SK-N-SH (cell line): ENCODE data around the gene CDK5RAP2. TPM values are rescaled to one million over a fixed set of nuclear protein-coding genes. Genes with fewer than 3 reads are reported as not detected.

Experiments used
- CTCF ChIA-PET: fragments of 300-600, 350-600 bp; formaldehyde crosslinking; extraction: SDS; loops from one replicate; lab custom pipeline; 2021; lab: Yijun Ruan, JAX
- POLR2A ChIA-PET: fragments of 350-600 bp; sonication (Branson Sonifier 250); formaldehyde crosslinking; extraction: SDS; loops from one replicate; lab custom pipeline; 2020; ENCODE audit warnings: antibody characterized with exemption, inconsistent platforms; lab: Yijun Ruan, JAX
- DNase-seq: peaks from one replicate; pipeline ENCODE4 v3.0.0; 2012
- H2AFZ ChIP-seq: fragments of 200-600 bp; sonication (generic); 2 replicates; pipeline ENCODE4 v1.8.1; 2016; ENCODE audit warnings: antibody characterized with exemption, mild to moderate bottlenecking, low read depth
- H3F3A ChIP-seq: fragments of 200-600 bp; sonication (generic); replicated peaks from 2 replicates; pipeline ENCODE3; 2016; ENCODE audit warnings: antibody characterized with exemption, mild to moderate bottlenecking; ENCODE audit not compliant: insufficient read depth
- H3K27ac ChIP-seq, 2 experiments: fragments of 200-500 bp in 1 of 2; fragments of 200-600 bp in 1 of 2; sonication (Bioruptor generic) in 1 of 2; sonication (generic), shearing (Covaris generic) in 1 of 2; 2 replicates each; pipeline versions ENCODE4 v1.5.1 to v1.6.1; 2014 to 2016; ENCODE audit warnings: low read depth in 2 of 2, inconsistent platforms in 1 of 2, low read length in 1 of 2, mild to moderate bottlenecking in 1 of 2, mixed read lengths in 1 of 2
- H3K27me3 ChIP-seq: fragments of 200-600 bp; sonication (generic), shearing (Covaris generic); 2 replicates; pipeline ENCODE4 v1.6.1; 2016; ENCODE audit warnings: mixed run types; ENCODE audit not compliant: insufficient read depth
- H3K36me3 ChIP-seq, 2 experiments: fragments of 200-500 bp in 1 of 2; fragments of 200-600 bp in 1 of 2; sonication (Bioruptor generic) in 1 of 2; sonication (generic) in 1 of 2; replicated peaks in 1 of 2; 2 replicates each; pipeline versions ENCODE3 to v1.5.1; 2014 to 2016; ENCODE audit warnings: low read length in 1 of 2, mild to moderate bottlenecking in 1 of 2; ENCODE audit not compliant: insufficient read depth in 2 of 2, control insufficient read depth in 1 of 2
- H3K4me1 ChIP-seq, 2 experiments: fragments of 200-500 bp in 1 of 2; fragments of 200-600 bp in 1 of 2; sonication (Bioruptor generic) in 1 of 2; sonication (generic), shearing (Covaris generic) in 1 of 2; 2 replicates each; pipeline versions ENCODE4 v1.5.1 to v1.6.1; 2014 to 2016; ENCODE audit warnings: low read depth in 1 of 2, low read length in 1 of 2, mixed run types in 1 of 2; ENCODE audit not compliant: insufficient read depth in 2 of 2, control insufficient read depth in 1 of 2
- H3K4me2 ChIP-seq: fragments of 200-600 bp; sonication (generic), shearing (Covaris generic); 2 replicates; pipeline ENCODE4 v1.6.1; 2017; ENCODE audit warnings: mixed run types
- H3K4me3 ChIP-seq, 2 experiments: fragments of 200-500 bp in 1 of 2; fragments of 200-600 bp in 1 of 2; sonication (Bioruptor generic) in 1 of 2; sonication (generic), shearing (Covaris generic) in 1 of 2; 2 replicates each; pipeline versions ENCODE4 v1.5.1 to v1.8.1; 2014 to 2016; ENCODE audit warnings: low read depth in 2 of 2, inconsistent platforms in 1 of 2, low read length in 1 of 2, mild to moderate bottlenecking in 1 of 2, mixed read lengths in 1 of 2, moderate library complexity in 1 of 2
- H3K79me2 ChIP-seq: fragments of 200-600 bp; sonication (generic); 2 replicates; pipeline ENCODE4 v1.8.1; 2017; ENCODE audit warnings: mild to moderate bottlenecking; ENCODE audit not compliant: insufficient read depth
- H3K9ac ChIP-seq: fragments of 200-600 bp; sonication (generic); 2 replicates; pipeline ENCODE4 v1.6.1; 2017; ENCODE audit warnings: mixed run types
- H3K9me2 ChIP-seq: fragments of 200-600 bp; sonication (generic); 2 replicates; pipeline ENCODE4 v1.6.1; 2017; ENCODE audit warnings: mixed run types
- H3K9me3 ChIP-seq: fragments of 200-600 bp; sonication (generic); 2 replicates; pipeline ENCODE4 v1.6.1; 2017; ENCODE audit warnings: mixed run types, mild to moderate bottlenecking, moderate library complexity
- H4K20me1 ChIP-seq: fragments of 200-600 bp; sonication (generic); 2 replicates; pipeline ENCODE4 v1.6.1; 2017; ENCODE audit warnings: mild to moderate bottlenecking, mixed run types; ENCODE audit not compliant: insufficient read depth
- CHD2 ChIP-seq: fragments of 150-350 bp; IDR thresholded peaks from 2 replicates; pipeline ENCODE4 v1.6.1; 2018; ENCODE audit warnings: low read length; ENCODE audit not compliant: partially characterized antibody
- ELF1 ChIP-seq: IDR thresholded peaks from 2 replicates; pipeline ENCODE4 v1.4.0; 2012
- FOSL2 ChIP-seq: IDR thresholded peaks from 2 replicates; pipeline ENCODE4 v1.4.0; 2012; ENCODE audit warnings: low read depth, mild to moderate bottlenecking, moderate library complexity, borderline replicate concordance
- FOXM1 ChIP-seq: IDR thresholded peaks from 2 replicates; pipeline ENCODE4 v1.4.0; 2012; ENCODE audit warnings: low read depth, mild to moderate bottlenecking
- GABPA ChIP-seq: IDR thresholded peaks from 2 replicates; pipeline ENCODE4 v1.4.0; 2012; ENCODE audit warnings: low read depth, mild to moderate bottlenecking
- MEF2A ChIP-seq: IDR thresholded peaks from 2 replicates; pipeline ENCODE4 v1.4.0; 2012; ENCODE audit warnings: low read depth, borderline replicate concordance
- POLR2AphosphoS5 ChIP-seq: IDR thresholded peaks from 2 replicates; pipeline ENCODE4 v1.6.1; 2012; ENCODE audit warnings: low read depth, low read length
- RCOR1 ChIP-seq: fragments of 150-350 bp; IDR thresholded peaks from 2 replicates; pipeline ENCODE4 v1.6.1; 2017; ENCODE audit warnings: antibody characterized with exemption, low read length
- SIN3A ChIP-seq: IDR thresholded peaks from 2 replicates; pipeline ENCODE4 v1.6.1; 2012; ENCODE audit warnings: low read depth, mild to moderate bottlenecking, low read length, moderate library complexity, borderline replicate concordance
- TAF1 ChIP-seq: IDR thresholded peaks from 2 replicates; pipeline ENCODE4 v1.6.1; 2012; ENCODE audit warnings: low read depth, mild to moderate bottlenecking, low read length, moderate library complexity, borderline replicate concordance
- TCF12 ChIP-seq: IDR thresholded peaks from 2 replicates; pipeline ENCODE4 v1.4.0; 2012
- TEAD4 ChIP-seq: IDR thresholded peaks from 2 replicates; pipeline ENCODE4 v1.4.0; 2012; ENCODE audit warnings: mild to moderate bottlenecking, borderline replicate concordance; ENCODE audit not compliant: insufficient read depth
- WGBS: methylation state at CpG from one replicate; pipeline ENCODE4 v1.1.6; 2017; ENCODE audit warnings: low lambda C conversion rate; 5-methylcytosine and 5-hydroxymethylcytosine counted together
- polyA plus RNA-seq, 3 experiments: library from polyadenylated mRNA; depleted of rRNA; stranded (reverse); fragments of >200 nt; gene quantifications; 2 replicates each; pipeline ENCODE4 v1.2.3, GENCODE V29; 2012
- TF ChIP-seq, protein P1 (sequence below): IDR thresholded peaks from 2 replicates; pipeline ENCODE4 v1.4.0; 2012; ENCODE audit warnings: low read depth, borderline replicate concordance
- TF ChIP-seq, protein P2 (sequence below): IDR thresholded peaks from 2 replicates; pipeline ENCODE4 v1.6.1; 2012; ENCODE audit warnings: mild to moderate bottlenecking, low read depth, low read length, moderate library complexity
- TF ChIP-seq, protein P3 (sequence below): IDR thresholded peaks from 2 replicates; pipeline ENCODE4 v1.4.0; 2012; ENCODE audit warnings: low read depth
- TF ChIP-seq, protein P4 (sequence below): fragments of 200-600 bp; sonication (generic); IDR thresholded peaks from 2 replicates; pipeline ENCODE4 v1.6.1; 2017; ENCODE audit warnings: antibody characterized with exemption, mild to moderate bottlenecking, moderate library complexity
- TF ChIP-seq, protein P5 (sequence below): IDR thresholded peaks from 2 replicates; pipeline ENCODE4; 2012
- TF ChIP-seq, protein P6 (sequence below): IDR thresholded peaks from 2 replicates; pipeline ENCODE4 v1.4.0; 2012; ENCODE audit warnings: low read depth, borderline replicate concordance

The CDK5RAP2 gene
- polyA plus RNA-seq, 1 of the 3 experiments (the other 2 are of a cell fraction): 20.7 TPM

DNA sequence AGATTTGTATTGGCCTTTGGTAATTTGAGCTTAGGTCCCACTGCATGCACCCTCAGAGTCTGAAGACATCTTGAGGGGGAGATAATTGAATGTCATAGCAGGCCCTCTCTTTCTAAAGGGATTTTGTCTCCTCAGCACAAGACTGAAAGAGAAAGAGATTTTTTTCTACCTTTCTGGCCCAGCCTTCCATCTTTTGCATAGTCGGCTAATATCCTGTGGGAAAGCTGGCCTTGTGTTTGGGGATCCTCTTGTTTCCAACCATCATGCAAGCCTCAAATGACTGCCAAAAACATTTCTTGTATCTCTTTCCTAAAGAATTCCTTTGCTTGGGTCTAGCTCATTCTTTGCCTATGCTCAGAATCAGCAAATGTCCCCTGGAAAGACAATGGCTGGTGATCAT, 42.0 kb upstream of the CDK5RAP2 start:
- Histone ChIP-seq H3K9me3 (no peaks in the 10 kb centered on the region), H4K20me1 (no peaks in the 10 kb centered on the region), H3K9ac (no peak overlapping the region), H3K4me3 (no peak overlapping the region), H3K79me2 (no peaks in the 10 kb centered on the region), H2AFZ (no peak overlapping the region), H3K4me2 (no peak overlapping the region), H3F3A (peaks cover 21% of the 10 kb centered on the region)
- ChIA-PET POLR2A (no interaction called here), CTCF (interaction anchor here (1.6 to 2.5 kb wide), 3 partner anchors 11 to 134 kb away, joined by 3 to 10 read pairs (median 5); no protein-coding TSS in a partner anchor)
- 93% methylated on average over 1 of the region's 1 CpG for WGBS
- no peak for DNase-seq
- TF ChIP-seq RCOR1 (no peak), TCF12 (no peak), TEAD4 (no peak), ELF1 (no peak), TAF1 (no peak), SIN3A (no peak), POLR2AphosphoS5 (no peak), MEF2A (no peak), GABPA (no peak), FOXM1 (no peak), CHD2 (no peak), FOSL2 (no peak)
- TF ChIP-seq, protein P1, sequence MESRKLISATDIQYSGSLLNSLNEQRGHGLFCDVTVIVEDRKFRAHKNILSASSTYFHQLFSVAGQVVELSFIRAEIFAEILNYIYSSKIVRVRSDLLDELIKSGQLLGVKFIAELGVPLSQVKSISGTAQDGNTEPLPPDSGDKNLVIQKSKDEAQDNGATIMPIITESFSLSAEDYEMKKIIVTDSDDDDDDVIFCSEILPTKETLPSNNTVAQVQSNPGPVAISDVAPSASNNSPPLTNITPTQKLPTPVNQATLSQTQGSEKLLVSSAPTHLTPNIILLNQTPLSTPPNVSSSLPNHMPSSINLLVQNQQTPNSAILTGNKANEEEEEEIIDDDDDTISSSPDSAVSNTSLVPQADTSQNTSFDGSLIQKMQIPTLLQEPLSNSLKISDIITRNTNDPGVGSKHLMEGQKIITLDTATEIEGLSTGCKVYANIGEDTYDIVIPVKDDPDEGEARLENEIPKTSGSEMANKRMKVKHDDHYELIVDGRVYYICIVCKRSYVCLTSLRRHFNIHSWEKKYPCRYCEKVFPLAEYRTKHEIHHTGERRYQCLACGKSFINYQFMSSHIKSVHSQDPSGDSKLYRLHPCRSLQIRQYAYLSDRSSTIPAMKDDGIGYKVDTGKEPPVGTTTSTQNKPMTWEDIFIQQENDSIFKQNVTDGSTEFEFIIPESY: no peak
- TF ChIP-seq, protein P2, sequence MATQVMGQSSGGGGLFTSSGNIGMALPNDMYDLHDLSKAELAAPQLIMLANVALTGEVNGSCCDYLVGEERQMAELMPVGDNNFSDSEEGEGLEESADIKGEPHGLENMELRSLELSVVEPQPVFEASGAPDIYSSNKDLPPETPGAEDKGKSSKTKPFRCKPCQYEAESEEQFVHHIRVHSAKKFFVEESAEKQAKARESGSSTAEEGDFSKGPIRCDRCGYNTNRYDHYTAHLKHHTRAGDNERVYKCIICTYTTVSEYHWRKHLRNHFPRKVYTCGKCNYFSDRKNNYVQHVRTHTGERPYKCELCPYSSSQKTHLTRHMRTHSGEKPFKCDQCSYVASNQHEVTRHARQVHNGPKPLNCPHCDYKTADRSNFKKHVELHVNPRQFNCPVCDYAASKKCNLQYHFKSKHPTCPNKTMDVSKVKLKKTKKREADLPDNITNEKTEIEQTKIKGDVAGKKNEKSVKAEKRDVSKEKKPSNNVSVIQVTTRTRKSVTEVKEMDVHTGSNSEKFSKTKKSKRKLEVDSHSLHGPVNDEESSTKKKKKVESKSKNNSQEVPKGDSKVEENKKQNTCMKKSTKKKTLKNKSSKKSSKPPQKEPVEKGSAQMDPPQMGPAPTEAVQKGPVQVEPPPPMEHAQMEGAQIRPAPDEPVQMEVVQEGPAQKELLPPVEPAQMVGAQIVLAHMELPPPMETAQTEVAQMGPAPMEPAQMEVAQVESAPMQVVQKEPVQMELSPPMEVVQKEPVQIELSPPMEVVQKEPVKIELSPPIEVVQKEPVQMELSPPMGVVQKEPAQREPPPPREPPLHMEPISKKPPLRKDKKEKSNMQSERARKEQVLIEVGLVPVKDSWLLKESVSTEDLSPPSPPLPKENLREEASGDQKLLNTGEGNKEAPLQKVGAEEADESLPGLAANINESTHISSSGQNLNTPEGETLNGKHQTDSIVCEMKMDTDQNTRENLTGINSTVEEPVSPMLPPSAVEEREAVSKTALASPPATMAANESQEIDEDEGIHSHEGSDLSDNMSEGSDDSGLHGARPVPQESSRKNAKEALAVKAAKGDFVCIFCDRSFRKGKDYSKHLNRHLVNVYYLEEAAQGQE: no peak
- TF ChIP-seq, protein P3, sequence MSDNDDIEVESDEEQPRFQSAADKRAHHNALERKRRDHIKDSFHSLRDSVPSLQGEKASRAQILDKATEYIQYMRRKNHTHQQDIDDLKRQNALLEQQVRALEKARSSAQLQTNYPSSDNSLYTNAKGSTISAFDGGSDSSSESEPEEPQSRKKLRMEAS: no peak
- TF ChIP-seq, protein P4, sequence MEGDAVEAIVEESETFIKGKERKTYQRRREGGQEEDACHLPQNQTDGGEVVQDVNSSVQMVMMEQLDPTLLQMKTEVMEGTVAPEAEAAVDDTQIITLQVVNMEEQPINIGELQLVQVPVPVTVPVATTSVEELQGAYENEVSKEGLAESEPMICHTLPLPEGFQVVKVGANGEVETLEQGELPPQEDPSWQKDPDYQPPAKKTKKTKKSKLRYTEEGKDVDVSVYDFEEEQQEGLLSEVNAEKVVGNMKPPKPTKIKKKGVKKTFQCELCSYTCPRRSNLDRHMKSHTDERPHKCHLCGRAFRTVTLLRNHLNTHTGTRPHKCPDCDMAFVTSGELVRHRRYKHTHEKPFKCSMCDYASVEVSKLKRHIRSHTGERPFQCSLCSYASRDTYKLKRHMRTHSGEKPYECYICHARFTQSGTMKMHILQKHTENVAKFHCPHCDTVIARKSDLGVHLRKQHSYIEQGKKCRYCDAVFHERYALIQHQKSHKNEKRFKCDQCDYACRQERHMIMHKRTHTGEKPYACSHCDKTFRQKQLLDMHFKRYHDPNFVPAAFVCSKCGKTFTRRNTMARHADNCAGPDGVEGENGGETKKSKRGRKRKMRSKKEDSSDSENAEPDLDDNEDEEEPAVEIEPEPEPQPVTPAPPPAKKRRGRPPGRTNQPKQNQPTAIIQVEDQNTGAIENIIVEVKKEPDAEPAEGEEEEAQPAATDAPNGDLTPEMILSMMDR: no peak
- TF ChIP-seq, protein P5, sequence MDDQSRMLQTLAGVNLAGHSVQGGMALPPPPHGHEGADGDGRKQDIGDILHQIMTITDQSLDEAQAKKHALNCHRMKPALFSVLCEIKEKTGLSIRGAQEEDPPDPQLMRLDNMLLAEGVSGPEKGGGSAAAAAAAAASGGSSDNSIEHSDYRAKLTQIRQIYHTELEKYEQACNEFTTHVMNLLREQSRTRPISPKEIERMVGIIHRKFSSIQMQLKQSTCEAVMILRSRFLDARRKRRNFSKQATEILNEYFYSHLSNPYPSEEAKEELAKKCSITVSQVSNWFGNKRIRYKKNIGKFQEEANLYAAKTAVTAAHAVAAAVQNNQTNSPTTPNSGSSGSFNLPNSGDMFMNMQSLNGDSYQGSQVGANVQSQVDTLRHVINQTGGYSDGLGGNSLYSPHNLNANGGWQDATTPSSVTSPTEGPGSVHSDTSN: no peak
- TF ChIP-seq, protein P6, sequence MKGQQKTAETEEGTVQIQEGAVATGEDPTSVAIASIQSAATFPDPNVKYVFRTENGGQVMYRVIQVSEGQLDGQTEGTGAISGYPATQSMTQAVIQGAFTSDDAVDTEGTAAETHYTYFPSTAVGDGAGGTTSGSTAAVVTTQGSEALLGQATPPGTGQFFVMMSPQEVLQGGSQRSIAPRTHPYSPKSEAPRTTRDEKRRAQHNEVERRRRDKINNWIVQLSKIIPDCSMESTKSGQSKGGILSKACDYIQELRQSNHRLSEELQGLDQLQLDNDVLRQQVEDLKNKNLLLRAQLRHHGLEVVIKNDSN: no peak
- TF ChIP-seq, all 33 proteins: peak for 0
- Histone ChIP-seq H3K36me3 (no peaks in the 10 kb centered on the region), H3K27ac (no peak overlapping the region), H3K9me2 (no peaks in the 10 kb centered on the region), H3K4me1 (peaks cover 0 to 18% of the 10 kb centered on the region in 2 experiments; a peak in 2 of 4 replicates), H3K27me3 (no peaks in the 10 kb centered on the region)
